Measurements from ENCODE around the gene ABCA13. TPM values are rescaled to one million over a fixed set of nuclear protein-coding genes. Genes with fewer than 3 reads are reported as not detected.

The ABCA13 gene
- total and polyA plus RNA-seq, 2 donors from 2014 or later = 0.62 to 6.0 TPM

- H3K27ac ChIP-seq (ENCODE audit: low read depth in 2 of 2, low read length in 2 of 2) = no peak overlapping the region
Measured at GRCh38 chr7:48427671-48428070, 256.4 kb downstream of the ABCA13 start.

GRCh38 chr7:48428091-48428684 is 256.9 kb downstream of the ABCA13 start:
- no peak for TF ChIP-seq CTCF (IDR thresholded peaks at IDR 0.05; ENCODE audit: borderline replicate concordance, extremely low read depth, insufficient read depth)
- H3K9me3 ChIP-seq (ENCODE audit: control insufficient read depth in 2 of 3, insufficient read depth in 1 of 3, low read length in 3 of 3) = no peaks in the 10 kb centered on the region
- H3K27me3 ChIP-seq (ENCODE audit: control insufficient read depth, insufficient read depth, low read length) = no peaks in the 10 kb centered on the region
- no peaks in the 10 kb centered on the region for H3K36me3 ChIP-seq (ENCODE audit: control insufficient read depth in 2 of 3, insufficient read depth in 3 of 3, low read length in 3 of 3)
- no peaks in the 10 kb centered on the region for H3K4me1 ChIP-seq (ENCODE audit: control insufficient read depth in 2 of 3, insufficient read depth in 2 of 3, low read depth in 1 of 3, low read length in 3 of 3)
- no peak overlapping the region for H3K27ac ChIP-seq (ENCODE audit: low read depth in 2 of 2, low read length in 2 of 2)
- DNase-seq (no peak), FAIRE-seq (no peak)
- H3K4me3 ChIP-seq (ENCODE audit: low read length in 3 of 3) = no peak overlapping the region
- intact Hi-C loops (cut with DNase I) = no loop called here
- H3K9ac ChIP-seq (ENCODE audit: low read length in 3 of 3) = no peak overlapping the region

More at GRCh38 chr7:48427671-48428070, 256.4 kb downstream of the ABCA13 start:
- Histone ChIP-seq H3K27me3 (ENCODE audit: control insufficient read depth, insufficient read depth, low read length) (no peaks in the 10 kb centered on the region), H3K36me3 (ENCODE audit: control insufficient read depth in 2 of 3, insufficient read depth in 3 of 3, low read length in 3 of 3) (no peaks in the 10 kb centered on the region), H3K4me1 (ENCODE audit: control insufficient read depth in 2 of 3, insufficient read depth in 2 of 3, low read depth in 1 of 3, low read length in 3 of 3) (no peaks in the 10 kb centered on the region), H3K4me3 (ENCODE audit: low read length in 3 of 3) (no peak overlapping the region), H3K9me3 (ENCODE audit: control insufficient read depth in 2 of 3, insufficient read depth in 1 of 3, low read length in 3 of 3) (no peaks in the 10 kb centered on the region), H3K9ac (ENCODE audit: low read length in 3 of 3) (no peak overlapping the region)
- intact Hi-C loops (cut with DNase I) = no loop called here
- DNase-seq = no peak
- FAIRE-seq = no peak
- TF ChIP-seq CTCF (IDR thresholded peaks at IDR 0.05; ENCODE audit: borderline replicate concordance, extremely low read depth, insufficient read depth) = no peak

GRCh38 chr7:48429117-48429516 is 257.9 kb downstream of the ABCA13 start:
- Histone ChIP-seq H3K36me3 (ENCODE audit: control insufficient read depth in 2 of 3, insufficient read depth in 3 of 3, low read length in 3 of 3) (no peaks in the 10 kb centered on the region), H3K27ac (ENCODE audit: low read depth in 2 of 2, low read length in 2 of 2) (no peak overlapping the region), H3K4me3 (ENCODE audit: low read length in 3 of 3) (no peak overlapping the region), H3K9ac (ENCODE audit: low read length in 3 of 3) (no peak overlapping the region), H3K4me1 (ENCODE audit: control insufficient read depth in 2 of 3, insufficient read depth in 2 of 3, low read depth in 1 of 3, low read length in 3 of 3) (no peaks in the 10 kb centered on the region), H3K9me3 (ENCODE audit: control insufficient read depth in 2 of 3, insufficient read depth in 1 of 3, low read length in 3 of 3) (no peaks in the 10 kb centered on the region), H3K27me3 (ENCODE audit: control insufficient read depth, insufficient read depth, low read length) (no peaks in the 10 kb centered on the region)
- no peak for FAIRE-seq
- DNase-seq = no peak
- intact Hi-C loops (cut with DNase I) = no loop called here
- no peak for TF ChIP-seq CTCF (IDR thresholded peaks at IDR 0.05; ENCODE audit: borderline replicate concordance, extremely low read depth, insufficient read depth)

DNA sequence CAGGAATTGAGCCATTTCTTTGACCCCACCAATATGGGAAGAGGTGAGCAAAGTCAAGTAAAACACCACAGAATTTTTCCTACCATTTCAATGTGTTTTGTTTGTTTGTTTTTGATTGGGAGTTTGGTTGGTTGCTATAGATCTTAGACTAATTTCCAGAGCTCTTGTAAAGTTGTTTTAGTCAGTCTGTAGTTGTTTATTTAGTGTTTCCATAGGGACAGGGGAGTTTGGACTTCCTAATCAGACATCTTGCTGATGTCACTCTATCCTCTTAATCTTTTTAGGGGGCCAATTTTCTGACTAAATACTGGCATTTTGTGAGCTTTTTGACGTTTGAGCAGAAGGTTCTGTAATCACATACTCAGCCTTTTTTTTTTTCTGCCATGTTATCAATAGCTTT is 266.9 kb downstream of the ABCA13 start:
- Histone ChIP-seq H3K9me3 (ENCODE audit: control insufficient read depth in 2 of 3, insufficient read depth in 1 of 3, low read length in 3 of 3) (no peaks in the 10 kb centered on the region), H3K27me3 (ENCODE audit: control insufficient read depth, insufficient read depth, low read length) (no peaks in the 10 kb centered on the region), H3K36me3 (ENCODE audit: control insufficient read depth in 2 of 3, insufficient read depth in 3 of 3, low read length in 3 of 3) (no peaks in the 10 kb centered on the region), H3K9ac (ENCODE audit: low read length in 3 of 3) (no peak overlapping the region), H3K4me1 (ENCODE audit: control insufficient read depth in 2 of 3, insufficient read depth in 2 of 3, low read depth in 1 of 3, low read length in 3 of 3) (no peaks in the 10 kb centered on the region), H3K4me3 (ENCODE audit: low read length in 3 of 3) (no peak overlapping the region), H3K27ac (ENCODE audit: low read depth in 2 of 2, low read length in 2 of 2) (no peak overlapping the region)
- no peak for TF ChIP-seq CTCF (IDR thresholded peaks at IDR 0.05; ENCODE audit: borderline replicate concordance, extremely low read depth, insufficient read depth)
- FAIRE-seq (no peak), DNase-seq (peak in 1 of 5 donors; percentile 5)
- intact Hi-C loops (cut with DNase I) = no loop called here
